TTC549 (cell line): ENCODE results near the gene CCDC116.
"Not testable (repeated sequence)": the region's sequence is repeated elsewhere in the genome, so short reads cannot be mapped to it uniquely, and the experiment has no call there.

Experiments used
- FAIRE-seq: peaks from 2 replicates; lab custom pipeline; 2012; peaks lifted over from hg19 to GRCh38; lab: Jason Lieb, UNC

CCDC116 gene

DNA sequence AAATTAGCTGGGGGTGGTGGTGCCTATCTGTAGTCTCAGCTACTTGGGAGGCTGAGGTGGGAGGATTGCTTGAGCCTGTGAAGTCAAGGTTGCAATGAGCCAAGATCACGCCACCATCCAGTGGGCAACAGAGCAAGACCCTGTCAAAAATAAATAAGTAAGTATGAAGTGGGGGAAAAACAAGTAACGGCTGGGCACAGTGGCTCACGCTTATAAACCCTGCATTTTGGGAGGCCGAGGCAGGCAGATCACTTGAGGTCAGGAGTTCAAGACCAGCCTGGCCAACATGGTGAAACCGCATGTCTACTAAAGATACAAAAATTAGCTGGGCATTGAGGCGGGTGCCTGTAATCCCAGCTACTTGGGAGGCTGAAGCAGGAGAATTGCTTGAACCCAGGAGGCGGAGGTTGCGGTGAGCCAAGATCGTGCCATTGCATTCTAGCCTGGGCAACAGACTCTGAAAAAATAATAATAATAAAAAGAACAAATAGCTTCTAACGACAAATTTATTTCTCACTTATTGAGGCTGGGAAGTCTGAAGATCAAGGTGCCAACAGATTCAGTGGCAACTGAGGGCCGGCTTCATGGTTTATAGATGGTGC lies 22.9 kb upstream of the CCDC116 start:
- FAIRE-seq = not testable (repeated sequence)

- no peak for FAIRE-seq
Observed at GRCh38 chr22:21611210-21611977, 21.2 kb upstream of the CCDC116 start.

GRCh38 chr22:21612858-21613257 lies 19.7 kb upstream of the CCDC116 start:
- FAIRE-seq = no peak

DNA sequence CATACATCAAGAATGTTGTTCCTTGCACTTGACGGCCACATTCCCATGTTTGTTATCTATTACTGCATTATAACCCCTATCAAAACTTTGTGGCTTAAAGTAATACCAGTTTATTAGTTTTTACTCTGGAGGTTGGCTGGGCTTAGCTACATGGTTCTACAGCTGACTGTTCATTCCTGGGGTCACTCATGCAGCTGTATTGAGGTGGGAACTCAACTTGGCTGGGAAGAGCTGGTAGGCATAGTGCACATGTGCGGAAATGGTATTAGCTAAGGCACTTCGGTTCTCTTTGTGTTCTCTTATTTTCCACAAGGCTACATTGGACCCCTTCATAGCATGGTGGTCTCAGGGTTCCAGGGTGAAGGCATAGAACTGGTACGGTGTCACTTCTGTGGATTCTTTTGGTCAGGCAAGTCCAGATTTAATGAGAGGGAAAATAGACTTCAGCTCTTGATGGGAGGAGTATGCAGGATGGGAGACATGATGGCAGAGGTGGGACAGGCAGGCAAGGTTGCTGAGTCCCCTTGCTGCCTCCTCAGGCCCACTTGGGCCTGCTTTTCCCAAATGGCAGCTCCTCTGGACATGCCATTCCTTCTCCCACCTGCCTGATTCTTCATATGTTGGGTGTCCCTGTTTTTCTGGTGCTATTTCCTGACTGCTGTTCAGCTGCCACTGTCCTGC lies 18.9 kb upstream of the CCDC116 start:
- no peak for FAIRE-seq

DNA sequence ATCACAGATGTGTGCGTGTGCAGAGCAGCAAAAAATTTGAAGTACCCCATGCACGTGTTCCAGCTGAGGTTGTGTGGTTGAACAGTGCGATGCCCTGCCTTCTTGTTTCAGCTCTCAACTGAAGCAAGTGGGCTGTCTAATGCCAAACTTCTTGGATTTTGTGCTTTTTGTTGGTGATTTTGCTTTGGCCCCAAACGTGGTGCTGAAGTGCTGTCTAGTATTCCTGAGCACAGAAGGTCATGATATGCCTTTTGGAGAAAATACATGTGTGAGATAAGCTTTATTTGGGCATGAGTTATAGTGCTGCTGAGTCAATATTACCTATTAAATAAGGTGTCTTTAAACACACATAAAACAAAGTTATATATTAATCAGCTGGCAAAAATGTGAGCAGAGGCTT lies 16.8 kb upstream of the CCDC116 start:
- FAIRE-seq = no peak

- FAIRE-seq = not testable (repeated sequence)
Observed at GRCh38 chr22:21617337-21617736, 15.2 kb upstream of the CCDC116 start.

DNA sequence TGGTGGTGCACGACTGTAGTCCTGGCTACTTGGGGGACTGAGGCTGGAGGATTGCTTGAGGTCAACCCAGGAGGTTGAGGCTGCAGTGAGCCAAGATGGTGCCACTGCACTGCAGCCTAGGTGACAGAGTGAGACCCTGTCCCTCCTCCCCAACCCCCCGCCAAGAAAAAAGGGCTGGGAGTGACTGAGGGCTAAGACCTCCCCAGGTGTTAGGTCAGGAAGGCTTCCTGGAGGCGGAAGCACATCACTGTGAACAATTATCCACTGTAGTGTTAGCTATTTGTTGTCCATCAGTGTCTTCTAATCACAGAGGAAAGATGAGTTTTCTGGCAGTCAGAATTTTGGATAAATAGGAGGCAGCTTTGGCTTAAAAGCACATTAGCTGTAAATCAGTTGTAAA lies 11.5 kb upstream of the CCDC116 start:
- FAIRE-seq = no peak

GRCh38 chr22:21622011-21622918 lies 10.3 kb upstream of the CCDC116 start:
- no peak for FAIRE-seq

DNA sequence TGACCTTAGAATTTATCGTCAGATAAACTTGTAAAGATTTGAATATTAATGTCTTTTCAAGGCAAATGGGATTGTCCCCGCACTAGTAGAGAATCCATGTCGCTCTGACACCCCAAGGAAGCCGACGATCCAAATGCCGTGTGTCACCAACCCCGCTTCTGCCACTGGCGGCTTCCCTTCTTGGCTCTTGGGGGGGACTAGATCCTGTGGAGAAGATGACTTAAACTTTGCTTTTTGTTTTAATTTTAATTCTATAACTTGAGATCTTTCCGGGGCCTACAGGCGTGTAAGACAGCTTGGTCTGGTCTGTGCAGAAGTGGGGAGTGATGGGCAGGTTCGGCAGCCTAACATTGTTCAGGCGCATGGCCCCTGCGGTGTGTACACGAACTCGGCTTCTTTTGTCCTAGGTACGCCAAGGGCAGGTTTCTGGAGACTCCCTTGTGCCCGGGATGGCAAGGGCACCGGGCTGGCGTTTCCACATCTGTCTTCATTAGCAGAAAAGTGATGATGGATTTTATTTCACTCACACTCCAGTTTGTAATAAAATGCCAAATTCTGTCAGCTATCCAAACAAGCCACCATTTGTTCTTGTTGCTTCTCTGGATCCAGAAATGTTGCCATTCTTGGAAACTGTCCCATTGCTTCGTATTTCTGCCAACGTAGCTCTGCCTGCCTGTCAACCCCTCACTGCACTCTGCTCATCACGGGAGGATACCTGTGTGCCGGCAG lies 9.5 kb upstream of the CCDC116 start:
- FAIRE-seq = no peak

GRCh38 chr22:21623648-21623970 lies 9.0 kb upstream of the CCDC116 start:
- FAIRE-seq = no peak

DNA sequence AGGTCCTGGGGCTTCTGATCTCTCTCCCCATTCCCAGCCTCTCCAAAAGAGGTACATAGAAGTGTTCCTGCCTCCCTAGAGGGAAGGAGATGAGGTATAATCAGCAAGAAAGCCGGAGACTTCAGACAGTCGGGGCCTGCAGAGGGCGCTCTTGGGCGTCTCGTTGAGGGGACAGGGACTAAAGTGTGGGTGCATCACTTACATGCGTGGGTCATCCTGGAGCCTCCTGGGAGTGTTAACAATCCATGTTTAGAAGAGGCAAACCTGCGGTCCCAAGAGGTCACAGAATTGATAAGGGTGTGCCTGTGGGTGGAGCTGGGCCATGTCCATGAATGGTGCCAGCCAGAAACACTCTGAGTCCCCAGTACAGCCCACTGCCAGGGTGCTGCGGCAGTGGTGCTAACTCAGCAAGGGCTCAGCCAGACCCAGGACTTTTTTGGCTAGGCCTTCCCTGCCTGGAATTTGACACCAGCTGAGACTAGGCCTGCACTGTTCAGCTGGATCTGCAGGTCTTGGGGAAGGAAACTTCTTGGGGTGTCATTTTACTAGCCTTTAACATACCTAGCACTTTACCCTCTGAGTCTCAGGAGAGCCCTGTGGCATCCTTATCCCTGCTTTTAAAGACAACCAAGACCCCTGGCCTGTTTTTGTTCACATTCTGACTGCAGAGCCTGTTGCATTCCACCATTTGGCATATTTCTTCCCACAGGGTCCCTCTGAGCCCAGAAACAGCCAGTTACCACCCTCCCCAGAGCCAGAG lies 8.3 kb upstream of the CCDC116 start:
- no peak for FAIRE-seq

GRCh38 chr22:21624880-21625791 lies 7.4 kb upstream of the CCDC116 start:
- no peak for FAIRE-seq

GRCh38 chr22:21626073-21626734 lies 6.4 kb upstream of the CCDC116 start:
- FAIRE-seq = no peak

GRCh38 chr22:21626735-21627469 lies 5.7 kb upstream of the CCDC116 start:
- FAIRE-seq = no peak

DNA sequence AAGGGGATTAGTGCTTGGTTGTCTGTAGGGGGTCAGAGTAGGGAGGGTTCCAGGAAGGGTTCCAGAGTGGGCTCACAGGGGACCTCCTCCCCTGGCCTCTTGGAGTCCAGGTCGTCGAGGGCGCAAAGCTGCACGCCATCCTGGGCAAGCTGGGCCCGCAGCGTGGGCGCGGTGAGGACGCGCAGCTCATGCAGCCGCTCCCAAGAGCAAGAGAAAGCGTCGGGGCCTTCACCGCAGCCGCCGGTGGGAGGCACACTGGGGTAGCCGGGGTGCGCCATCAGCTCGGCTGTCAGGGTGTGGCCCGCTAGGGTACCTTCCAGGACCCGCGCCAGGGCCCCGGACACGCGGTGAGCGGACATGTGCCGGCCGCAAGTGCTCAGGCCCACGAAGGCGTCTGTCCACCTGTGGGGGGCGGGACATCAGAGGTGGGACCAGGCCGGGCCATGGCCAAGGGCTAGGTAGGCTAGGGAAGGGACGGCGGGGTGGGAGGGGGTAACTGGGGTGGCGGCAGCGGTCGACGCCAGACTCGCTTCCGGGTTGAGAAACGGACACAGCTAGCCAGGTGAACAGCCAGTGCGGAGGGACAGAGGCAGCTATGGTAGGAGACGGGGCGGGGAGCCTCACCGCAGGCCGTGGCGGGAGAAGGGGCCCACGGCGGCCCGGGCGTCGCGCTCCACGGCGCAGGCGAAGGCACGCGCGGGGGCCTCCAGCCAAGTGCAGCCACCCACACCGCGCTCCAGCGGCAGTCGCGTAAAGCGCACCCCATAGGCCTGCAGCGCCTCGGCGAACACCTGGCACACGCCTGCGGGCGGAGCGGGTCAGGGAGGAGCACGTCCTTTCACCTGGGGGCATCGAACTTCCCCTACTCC lies 3.9 kb upstream of the CCDC116 start:
- FAIRE-seq = no peak

GRCh38 chr22:21629255-21630149 lies 3.1 kb upstream of the CCDC116 start, which contains the start of gene YDJC:
Gene YDJC, minus strand, starts transcription at chr22:21630022. Its CDS starts 8 bp downstream, at chr22:21630014.
- no peak for FAIRE-seq

DNA sequence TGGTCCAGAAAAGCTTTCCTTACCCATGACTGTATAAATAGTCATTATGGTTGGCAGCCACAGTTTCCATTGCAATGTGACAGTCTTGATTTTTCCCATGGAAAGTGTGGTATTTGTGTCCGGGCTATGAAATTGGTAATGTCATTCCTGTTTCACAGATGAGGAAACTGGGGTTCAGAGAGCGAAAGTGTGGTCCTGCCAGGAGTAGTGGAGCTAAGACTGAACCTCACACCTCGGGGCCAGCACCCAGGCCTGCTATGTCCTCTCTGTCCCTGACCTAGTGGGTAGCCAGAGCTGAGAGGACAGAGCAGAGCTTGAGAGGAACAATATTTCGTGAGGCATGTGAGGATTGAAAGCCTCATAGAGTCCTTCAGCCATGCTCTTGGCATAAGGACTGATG lies 1.5 kb upstream of the CCDC116 start:
- FAIRE-seq = no peak
